IMR-90 (cell line): ENCODE data around the gene WNT11. TPM values are rescaled to one million over a fixed set of nuclear protein-coding genes. Genes with fewer than 3 reads are reported as not detected.

Source experiments
- ATAC-seq: fragments of 200-7000 bp; cut with Tn5 transposase; 2 replicates; pipeline ENCODE4 v1.9.1; 2020; ENCODE audit warnings: low read depth, mild to moderate bottlenecking, moderate library complexity
- BruUV-seq: library from RNA; stranded (reverse); fragments of 400-500 nt; replicated peaks from 2 replicates; lab custom pipeline; 2021; lab: Mats Ljungman, UMichigan
- CTCF ChIA-PET: fragments of 300-600 bp; formaldehyde crosslinking; extraction: SDS; loops from one replicate; lab custom pipeline; 2021; ENCODE audit warnings: antibody characterized with exemption; lab: Yijun Ruan, JAX
- POLR2A ChIA-PET: fragments of 300-600 bp; sonication (Branson Sonifier 250); formaldehyde crosslinking; loops from one replicate; lab custom pipeline; 2022; ENCODE audit warnings: antibody characterized with exemption; ENCODE audit not compliant: unreplicated experiment; lab: Charles Lee
- DNase-seq: peaks from one replicate; pipeline ENCODE4 v3.0.0; 2013
- H2AFZ ChIP-seq: replicated peaks from 2 replicates; pipeline ENCODE3; 2013; ENCODE audit warnings: low read length, mild to moderate bottlenecking; ENCODE audit not compliant: poor library complexity
- H2AK5ac ChIP-seq: 2 replicates; pipeline ENCODE4 v1.6.1; 2013; ENCODE audit warnings: low read depth, low read length, inconsistent platforms
- H2AK9ac ChIP-seq: replicated peaks from 2 replicates; pipeline ENCODE3; 2013; ENCODE audit warnings: mild to moderate bottlenecking, low read depth, low read length, moderate library complexity; ENCODE audit not compliant: poor library complexity
- H2BK120ac ChIP-seq: 2 replicates; pipeline ENCODE4 v1.6.1; 2013; ENCODE audit warnings: low read depth, low read length, inconsistent platforms
- H2BK15ac ChIP-seq: 3 replicates; pipeline ENCODE4 v1.6.1; 2013; ENCODE audit warnings: low read depth, low read length, inconsistent platforms
- H2BK20ac ChIP-seq: 2 replicates; pipeline ENCODE4 v1.6.1; 2013; ENCODE audit warnings: low read depth, mild to moderate bottlenecking, inconsistent platforms, low read length, moderate library complexity
- H2BK5ac ChIP-seq: 2 replicates; pipeline ENCODE4 v1.6.1; 2013; ENCODE audit warnings: mild to moderate bottlenecking, low read depth, low read length, inconsistent platforms; ENCODE audit not compliant: poor library complexity, severe bottlenecking
- H3K14ac ChIP-seq: replicated peaks from 2 replicates; pipeline ENCODE4 v1.6.1; 2013; ENCODE audit warnings: low read depth, low read length, inconsistent platforms
- H3K18ac ChIP-seq: 2 replicates; pipeline ENCODE4 v1.6.1; 2013; ENCODE audit warnings: low read depth, low read length, control low read depth
- H3K23ac ChIP-seq: 2 replicates; pipeline ENCODE4 v1.6.1; 2013; ENCODE audit warnings: low read depth, low read length, inconsistent platforms
- H3K27ac ChIP-seq: 2 replicates; pipeline ENCODE4 v1.5.1; 2013; ENCODE audit warnings: mild to moderate bottlenecking, control low read depth, low read length; ENCODE audit not compliant: insufficient read depth
- H3K27me3 ChIP-seq: 2 replicates; pipeline ENCODE4 v1.6.1; 2013; ENCODE audit warnings: low read length; ENCODE audit not compliant: control insufficient read depth, insufficient read depth
- H3K36me3 ChIP-seq: 2 replicates; pipeline ENCODE4 v1.6.1; 2013; ENCODE audit warnings: low read length, mixed read lengths; ENCODE audit not compliant: control insufficient read depth, insufficient read depth
- H3K4ac ChIP-seq: 2 replicates; pipeline ENCODE4 v1.6.1; 2013; ENCODE audit warnings: low read depth, low read length, inconsistent platforms
- H3K4me1 ChIP-seq: 2 replicates; pipeline ENCODE4 v1.6.1; 2013; ENCODE audit warnings: low read length, mixed read lengths; ENCODE audit not compliant: control insufficient read depth, insufficient read depth
- H3K4me2 ChIP-seq: 2 replicates; pipeline ENCODE4 v1.6.1; 2013; ENCODE audit warnings: low read depth, mild to moderate bottlenecking, control low read depth, low read length, moderate library complexity
- H3K4me3 ChIP-seq: 2 replicates; pipeline ENCODE4 v1.5.1; 2013; ENCODE audit warnings: low read depth, mild to moderate bottlenecking, control low read depth, low read length, moderate library complexity; ENCODE audit not compliant: insufficient read depth
- H3K56ac ChIP-seq: 2 replicates; pipeline ENCODE4 v1.6.1; 2013; ENCODE audit warnings: low read length, inconsistent platforms; ENCODE audit not compliant: insufficient read depth; ENCODE audit errors: extremely low read depth
- H3K79me1 ChIP-seq, 2 experiments: 2 replicates each; pipeline ENCODE4 v1.6.1; 2013; ENCODE audit warnings: low read length in 2 of 2, inconsistent platforms in 1 of 2, low read depth in 1 of 2
- H3K9ac ChIP-seq: 2 replicates; pipeline ENCODE4 v1.6.1; 2013; ENCODE audit warnings: low read depth, low read length, control low read depth
- H3K9me1 ChIP-seq: 2 replicates; pipeline ENCODE4 v1.6.1; 2013; ENCODE audit warnings: low read length, inconsistent platforms; ENCODE audit not compliant: insufficient read depth
- H3K9me3 ChIP-seq: 2 replicates; pipeline ENCODE4 v1.6.1; 2013; ENCODE audit warnings: low read length; ENCODE audit not compliant: control insufficient read depth, insufficient read depth
- H4K20me1 ChIP-seq: 2 replicates; pipeline ENCODE4 v1.6.1; 2013; ENCODE audit warnings: low read length, inconsistent platforms; ENCODE audit not compliant: insufficient read depth
- H4K5ac ChIP-seq: 2 replicates; pipeline ENCODE4 v1.6.1; 2013; ENCODE audit warnings: mild to moderate bottlenecking, low read depth, low read length, control low read depth
- H4K8ac ChIP-seq, 2 experiments: 2 replicates each; pipeline ENCODE4 v1.6.1; 2013; ENCODE audit warnings: low read depth in 2 of 2, low read length in 2 of 2, control low read depth in 1 of 2, inconsistent platforms in 1 of 2
- H4K91ac ChIP-seq: 2 replicates; pipeline ENCODE4 v1.6.1; 2013; ENCODE audit warnings: low read depth, low read length, inconsistent platforms; ENCODE audit not compliant: insufficient read depth
- BHLHE40 ChIP-seq: fragments of 150-350 bp; IDR thresholded peaks from 2 replicates; pipeline ENCODE4 v1.6.1; 2016; ENCODE audit warnings: mild to moderate bottlenecking, low read depth, low read length
- CEBPB ChIP-seq: IDR thresholded peaks from 2 replicates; pipeline ENCODE4 v1.6.1; 2012; ENCODE audit warnings: low read depth, low read length, improper control_type of control experiment
- CHD1 ChIP-seq: IDR thresholded peaks from 2 replicates; pipeline ENCODE4 v1.6.1; 2012; ENCODE audit warnings: low read depth, low read length, improper control_type of control experiment
- FOS ChIP-seq: fragments of 150-350 bp; IDR thresholded peaks from 2 replicates; pipeline ENCODE4 v1.6.1; 2016; ENCODE audit warnings: low read depth, low read length
- MAFK ChIP-seq: IDR thresholded peaks from 2 replicates; pipeline ENCODE4 v1.6.1; 2012; ENCODE audit warnings: low read depth, low read length, improper control_type of control experiment
- MAZ ChIP-seq: IDR thresholded peaks from 2 replicates; pipeline ENCODE4 v1.6.1; 2012; ENCODE audit warnings: low read depth, mild to moderate bottlenecking, low read length, improper control_type of control experiment, moderate library complexity, borderline replicate concordance
- MXI1 ChIP-seq: IDR thresholded peaks from 2 replicates; pipeline ENCODE4 v1.6.1; 2012; ENCODE audit warnings: low read depth, mild to moderate bottlenecking, low read length, moderate library complexity, borderline replicate concordance
- NFE2L2 ChIP-seq: fragments of 150-350 bp; IDR thresholded peaks from 2 replicates; pipeline ENCODE4 v1.6.1; 2016; ENCODE audit warnings: low read depth, mild to moderate bottlenecking, low read length
- POLR2A ChIP-seq: IDR thresholded peaks from 2 replicates; pipeline ENCODE4 v1.6.1; 2012; ENCODE audit warnings: mild to moderate bottlenecking, low read depth, low read length
- RAD21 ChIP-seq: IDR thresholded peaks from 2 replicates; pipeline ENCODE4 v1.6.1; 2012; ENCODE audit warnings: low read length, improper control_type of control experiment
- RCOR1 ChIP-seq: IDR thresholded peaks from 2 replicates; pipeline ENCODE4 v1.6.1; 2012; ENCODE audit warnings: mild to moderate bottlenecking, low read length, improper control_type of control experiment; ENCODE audit not compliant: insufficient replicate concordance
- RFX5 ChIP-seq: IDR thresholded peaks from 2 replicates; pipeline ENCODE4 v1.8.0; 2012; ENCODE audit warnings: low read depth, mild to moderate bottlenecking, low read length, moderate library complexity
- SMC3 ChIP-seq: fragments of 150-350 bp; IDR thresholded peaks from 2 replicates; pipeline ENCODE4 v1.6.1; 2016; ENCODE audit warnings: low read depth, mild to moderate bottlenecking, antibody characterized with exemption, low read length, moderate library complexity
- WGBS, 2 experiments: methylation state at CpG; one replicate each; pipeline versions ENCODE4 v1.1.5 to v1.1.7; 2013; ENCODE audit warnings: missing lambda C conversion rate in 2 of 2; ENCODE audit not compliant: insufficient read length in 1 of 2; ENCODE audit errors: extremely low coverage in 2 of 2; 5-methylcytosine and 5-hydroxymethylcytosine counted together
- dilution Hi-C: fragments of 300-500 bp; cut with HindIII; formaldehyde crosslinking; loops from one replicate; pipeline ENCODE4 v1.14.3; 2018; ENCODE audit warnings: low sequenced_read_pairs; ENCODE audit not compliant: unreplicated experiment
- in situ Hi-C: fragments of 300-500 bp; cut with MboI; formaldehyde crosslinking; loops from 3 replicates; pipeline ENCODE4 v1.14.3; 2019; ENCODE audit warnings: low sequenced_read_pairs, inconsistent platforms, mixed read lengths
- intact Hi-C: fragments of 100-400 bp; cut with micrococcal nuclease; formaldehyde crosslinking; loops from 2 replicates; pipeline ENCODE4 v1.10.0; 2022
- polyA plus RNA-seq, 3 experiments: library from polyadenylated mRNA; depleted of rRNA; stranded (reverse); fragments of >200 nt; gene quantifications; 2 replicates each; pipeline ENCODE4 v1.2.3, GENCODE V29; 2012; ENCODE audit warnings: low replicate concordance in 1 of 3
- total RNA-seq: library from RNA; depleted of rRNA; stranded (reverse); fragments of >200 nt; gene quantifications from 2 replicates; pipeline ENCODE4 v1.2.3, GENCODE V29; 2012
- TF ChIP-seq, protein P1 (sequence below): conservative IDR thresholded peaks from 2 replicates; pipeline ENCODE4 v1.5.1; 2012; ENCODE audit warnings: mild to moderate bottlenecking, low read depth, low read length, improper control_type of control experiment
- TF ChIP-seq, protein P2 (sequence below): fragments of 150-350 bp; IDR thresholded peaks from 2 replicates; pipeline ENCODE4 v1.6.1; 2017; ENCODE audit warnings: mild to moderate bottlenecking, antibody characterized with exemption, low read length, low read depth

Gene WNT11
- total and polyA plus RNA-seq, 2 of the 4 experiments (the other 2 are of a cell fraction): 0.10 TPM; not detected in 1

- Histone ChIP-seq H3K9me1 (no peaks in the 10 kb centered on the region), H3K27ac (no peak overlapping the region), H3K27me3 (peaks cover 52% of the 10 kb centered on the region), H4K8ac (no peak overlapping the region), H3K4me3 (no peak overlapping the region), H4K20me1 (no peaks in the 10 kb centered on the region), H2AFZ (no peak overlapping the region), H2BK20ac (no peak overlapping the region), H3K4ac (no peak overlapping the region), H3K4me2 (no peak overlapping the region), H3K79me1 (no peaks in the 10 kb centered on the region), H2AK5ac (no peak overlapping the region), H2AK9ac (no peak overlapping the region), H4K5ac (no peak overlapping the region), H3K18ac (no peak overlapping the region), H3K9ac (no peak overlapping the region), H3K9me3 (no peaks in the 10 kb centered on the region), H2BK120ac (no peak overlapping the region), H3K56ac (no peak overlapping the region), H3K23ac (no peak overlapping the region), H3K36me3 (no peaks in the 10 kb centered on the region), H2BK5ac (no peak overlapping the region), H3K14ac (no peak overlapping the region), H2BK15ac (no peak overlapping the region), H4K91ac (no peak overlapping the region), H3K4me1 (peaks cover 4% of the 10 kb centered on the region; the same call in 1 of the 2 replicates)
- dilution Hi-C loops: no loop called here
- WGBS, 2 experiments: 94% methylated on average over 3 of the region's 13 CpGs; no CpG with 5 or more reads in 1 of the 2 experiments
- ChIA-PET CTCF (no interaction called here), POLR2A (no interaction called here)
- no peak for DNase-seq
- no peak for TF ChIP-seq RCOR1
- TF ChIP-seq RFX5: no peak
- TF ChIP-seq SMC3: no peak
- TF ChIP-seq MXI1: no peak
- TF ChIP-seq NFE2L2: no peak
- no peak for TF ChIP-seq CEBPB
- no peak for TF ChIP-seq MAFK
- TF ChIP-seq BHLHE40: no peak
- TF ChIP-seq, protein P1, sequence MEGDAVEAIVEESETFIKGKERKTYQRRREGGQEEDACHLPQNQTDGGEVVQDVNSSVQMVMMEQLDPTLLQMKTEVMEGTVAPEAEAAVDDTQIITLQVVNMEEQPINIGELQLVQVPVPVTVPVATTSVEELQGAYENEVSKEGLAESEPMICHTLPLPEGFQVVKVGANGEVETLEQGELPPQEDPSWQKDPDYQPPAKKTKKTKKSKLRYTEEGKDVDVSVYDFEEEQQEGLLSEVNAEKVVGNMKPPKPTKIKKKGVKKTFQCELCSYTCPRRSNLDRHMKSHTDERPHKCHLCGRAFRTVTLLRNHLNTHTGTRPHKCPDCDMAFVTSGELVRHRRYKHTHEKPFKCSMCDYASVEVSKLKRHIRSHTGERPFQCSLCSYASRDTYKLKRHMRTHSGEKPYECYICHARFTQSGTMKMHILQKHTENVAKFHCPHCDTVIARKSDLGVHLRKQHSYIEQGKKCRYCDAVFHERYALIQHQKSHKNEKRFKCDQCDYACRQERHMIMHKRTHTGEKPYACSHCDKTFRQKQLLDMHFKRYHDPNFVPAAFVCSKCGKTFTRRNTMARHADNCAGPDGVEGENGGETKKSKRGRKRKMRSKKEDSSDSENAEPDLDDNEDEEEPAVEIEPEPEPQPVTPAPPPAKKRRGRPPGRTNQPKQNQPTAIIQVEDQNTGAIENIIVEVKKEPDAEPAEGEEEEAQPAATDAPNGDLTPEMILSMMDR: no peak
- no peak for TF ChIP-seq MAZ
- TF ChIP-seq FOS: no peak
- TF ChIP-seq RAD21: no peak
- no peak for TF ChIP-seq POLR2A
- TF ChIP-seq, protein P2, sequence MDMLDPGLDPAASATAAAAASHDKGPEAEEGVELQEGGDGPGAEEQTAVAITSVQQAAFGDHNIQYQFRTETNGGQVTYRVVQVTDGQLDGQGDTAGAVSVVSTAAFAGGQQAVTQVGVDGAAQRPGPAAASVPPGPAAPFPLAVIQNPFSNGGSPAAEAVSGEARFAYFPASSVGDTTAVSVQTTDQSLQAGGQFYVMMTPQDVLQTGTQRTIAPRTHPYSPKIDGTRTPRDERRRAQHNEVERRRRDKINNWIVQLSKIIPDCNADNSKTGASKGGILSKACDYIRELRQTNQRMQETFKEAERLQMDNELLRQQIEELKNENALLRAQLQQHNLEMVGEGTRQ: no peak
- no peak for TF ChIP-seq CHD1
- no peak for ATAC-seq
- intact Hi-C loops: no loop called here
- in situ Hi-C loops: no loop called here
- BruUV-seq: no TSS peak
These were observed 42.2 kb downstream of the WNT11 start for GRCh38 chr11:76164081-76164480.
